GM10266 (cell line): ENCODE measurements around the gene ZNF487.
"Not testable (repeated sequence)": the region's sequence is repeated elsewhere in the genome, so short reads cannot be mapped to it uniquely, and the experiment has no call there.

Source experiments
- DNase-seq: peaks from one replicate; pipeline ENCODE4 v3.0.0; 2012; ENCODE audit errors: extremely low spot score
- CTCF ChIP-seq: IDR thresholded peaks from 2 replicates; pipeline ENCODE4 v1.5.1; 2012; ENCODE audit warnings: mild to moderate bottlenecking, low read depth; ENCODE audit not compliant: control insufficient read depth, insufficient read depth; ENCODE audit errors: missing control alignments

The ZNF487 gene

GRCh38 chr10:43427166-43427825 is 9.6 kb upstream of the ZNF487 start:
- no peak for DNase-seq
- TF ChIP-seq CTCF: no peak

DNA sequence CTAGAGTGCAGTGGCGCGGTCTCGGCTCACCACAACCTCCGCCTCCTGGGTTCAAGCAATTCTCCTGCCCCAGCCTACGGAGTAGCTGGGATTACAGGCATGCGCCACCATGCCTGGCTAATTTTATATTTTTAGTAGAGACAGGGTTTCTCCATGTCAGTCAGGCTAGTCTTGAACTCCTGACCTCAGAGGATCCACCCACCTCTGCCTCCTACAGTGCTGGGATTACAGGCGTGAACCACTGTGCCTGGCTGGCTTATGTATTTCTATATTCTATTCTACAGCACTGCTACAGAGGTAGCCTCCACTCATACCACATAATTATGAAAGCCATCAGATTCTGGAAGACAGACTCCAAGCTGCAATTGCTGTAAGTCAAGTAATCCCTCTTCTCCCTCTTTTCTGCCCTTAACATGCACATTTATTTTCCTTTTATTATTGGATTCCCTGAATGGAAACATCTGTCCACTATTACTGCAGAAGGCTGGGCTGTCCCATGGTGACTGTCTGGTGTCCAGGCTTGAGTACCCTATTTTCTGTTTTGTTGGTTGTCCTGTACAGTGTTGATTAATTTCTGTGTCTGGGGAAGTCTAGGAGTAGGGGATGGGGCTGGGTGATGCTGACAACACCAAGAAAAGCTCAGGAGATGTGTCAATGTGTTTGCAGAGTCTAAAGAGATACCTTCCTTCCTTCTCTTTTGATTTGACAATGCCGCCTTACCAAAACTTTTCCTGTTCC is 5.8 kb upstream of the ZNF487 start:
- no peak for DNase-seq
- no peak for TF ChIP-seq CTCF

GRCh38 chr10:43437141-43437870 is 395 bp downstream of the ZNF487 start:
- no peak for DNase-seq
- TF ChIP-seq CTCF: no peak

DNA sequence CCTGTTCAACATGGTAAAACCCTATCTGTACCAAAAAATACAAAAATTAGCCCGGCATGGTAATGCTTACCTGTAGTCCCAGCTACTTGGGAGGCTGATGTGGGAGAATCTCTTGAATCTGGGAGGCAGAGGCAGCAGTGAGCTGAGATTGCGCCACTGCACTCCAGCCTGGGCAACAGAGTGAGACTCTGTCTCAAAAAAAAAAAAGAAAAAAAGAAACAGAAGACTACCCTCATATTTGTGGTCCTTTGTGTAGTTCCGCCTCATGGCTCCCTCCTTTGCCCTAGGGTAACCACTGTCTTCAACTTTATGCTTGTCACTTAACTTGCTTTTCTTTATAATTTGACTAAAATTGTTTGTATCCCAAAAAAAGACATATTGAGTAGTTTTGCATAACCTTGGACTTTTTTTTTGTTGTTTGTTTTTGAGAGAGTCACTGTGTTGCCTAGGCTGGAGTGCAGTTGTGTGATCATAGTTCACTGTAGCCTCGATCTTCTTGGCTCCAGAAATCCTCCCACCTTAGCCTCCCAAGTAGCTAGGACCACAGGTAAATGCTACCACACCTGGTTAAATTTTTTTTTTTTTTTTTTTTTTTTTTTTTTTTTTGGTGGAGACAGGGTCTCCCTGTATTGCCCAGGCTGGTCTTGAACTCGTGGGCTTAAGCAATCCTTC is 3.7 kb downstream of the ZNF487 start:
- no peak for DNase-seq

GRCh38 chr10:43444323-43444722 is 7.4 kb downstream of the ZNF487 start:
- no peak for DNase-seq
- no peak for TF ChIP-seq CTCF

More for the DNA sequence above, 3.7 kb downstream of the ZNF487 start:
- no peak for TF ChIP-seq CTCF

DNA sequence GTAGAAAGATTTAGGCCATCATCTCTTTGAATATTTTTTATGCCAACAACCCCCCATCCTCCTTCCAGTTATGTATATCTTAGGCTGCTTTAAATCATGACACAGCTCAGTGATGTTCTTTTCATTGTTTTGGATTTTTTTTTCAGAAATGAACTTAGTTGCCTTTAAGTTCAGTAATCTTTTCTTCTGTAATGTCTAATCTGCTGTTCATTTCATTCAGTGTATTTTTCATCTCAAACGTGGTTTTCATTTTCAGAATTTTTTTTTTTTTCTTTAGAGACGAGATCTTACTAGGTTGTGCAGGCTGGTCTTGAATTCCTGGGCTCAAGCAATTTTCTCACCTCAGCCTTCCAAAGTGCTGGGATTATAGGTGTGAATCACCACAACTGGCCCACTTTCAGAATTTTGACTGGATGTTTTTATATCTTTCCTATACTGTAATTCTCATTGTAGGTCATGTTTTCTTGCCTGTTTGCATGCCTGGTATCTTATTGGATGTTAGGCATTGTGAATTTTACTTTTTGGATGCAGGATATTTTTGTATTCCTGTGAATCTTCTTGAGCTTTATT is 8.1 kb downstream of the ZNF487 start:
- TF ChIP-seq CTCF: no peak
- no peak for DNase-seq

DNA sequence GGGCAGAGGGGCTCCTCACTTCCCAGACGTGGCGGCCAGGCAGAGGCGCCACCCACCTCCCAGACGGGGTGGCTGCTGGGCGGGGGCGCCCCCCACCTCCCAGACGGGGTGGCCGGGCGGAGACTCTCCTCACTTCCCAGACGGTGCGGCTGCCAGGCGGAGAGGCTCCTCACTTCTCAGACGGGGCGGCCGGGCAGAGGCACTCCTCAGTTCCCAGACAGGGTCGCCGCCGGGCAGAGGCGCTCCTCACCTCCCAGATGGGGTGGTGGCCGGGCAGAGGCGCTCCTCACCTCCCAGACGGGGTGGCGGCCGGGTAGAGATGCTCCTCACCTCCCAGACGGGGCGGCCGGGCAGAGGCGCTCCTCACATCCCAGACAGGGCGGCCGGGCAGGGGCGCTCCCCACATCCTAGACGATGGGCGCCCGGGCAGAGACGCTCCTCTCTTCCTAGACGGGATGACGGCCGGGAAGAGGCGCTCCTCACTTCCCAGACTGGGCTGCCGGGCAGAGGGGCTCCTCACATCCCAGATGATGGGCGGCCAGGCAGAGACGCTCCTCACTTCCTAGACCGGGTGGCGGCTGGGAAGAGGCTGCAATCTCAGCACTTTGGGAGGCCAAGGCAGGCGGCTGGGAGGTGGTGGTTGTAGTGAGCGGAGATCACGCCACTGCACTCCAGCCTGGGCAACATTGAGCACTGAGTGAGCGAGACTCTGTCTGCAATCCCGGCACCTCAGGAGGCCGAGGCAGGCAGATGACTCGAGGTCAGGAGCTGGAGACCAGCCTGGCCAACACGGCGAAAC is 9.5 kb downstream of the ZNF487 start:
- DNase-seq: not testable (repeated sequence)
